GM19238 (cell line): ENCODE data around the gene PRSS8.
A peak's percentile ranks its signal among the peaks of the same experiment; 100 is the strongest.
"Not testable (repeated sequence)": the region's sequence is repeated elsewhere in the genome, so short reads cannot be mapped to it uniquely, and the experiment has no call there.

ENCODE experiments used
- DNase-seq: peaks from one replicate; pipeline ENCODE4 v3.0.0; 2011; ENCODE audit warnings: low spot score; ENCODE audit not compliant: insufficient read length

PRSS8 gene

DNA sequence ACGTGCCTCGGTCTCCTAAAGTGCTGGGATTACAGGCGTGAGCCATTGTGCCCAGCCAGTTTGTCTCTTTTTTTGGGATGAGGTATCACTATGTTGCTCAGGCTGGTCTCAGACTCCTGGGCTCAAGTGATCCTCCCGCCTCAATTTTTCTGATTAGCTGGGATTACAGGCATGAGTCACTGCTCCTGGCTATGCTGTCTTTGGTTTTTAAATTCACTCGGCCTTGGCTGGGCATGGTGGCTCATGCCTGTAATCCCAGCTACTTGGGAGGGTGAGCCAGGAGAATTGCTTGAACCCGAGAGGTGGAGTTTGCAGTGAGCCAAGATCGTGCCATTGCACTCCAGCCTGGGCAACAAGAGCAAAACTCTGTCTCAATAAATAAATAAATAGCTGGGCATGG, 8.9 kb upstream of the PRSS8 start:
- DNase-seq, result not testable (repeated sequence)

DNA sequence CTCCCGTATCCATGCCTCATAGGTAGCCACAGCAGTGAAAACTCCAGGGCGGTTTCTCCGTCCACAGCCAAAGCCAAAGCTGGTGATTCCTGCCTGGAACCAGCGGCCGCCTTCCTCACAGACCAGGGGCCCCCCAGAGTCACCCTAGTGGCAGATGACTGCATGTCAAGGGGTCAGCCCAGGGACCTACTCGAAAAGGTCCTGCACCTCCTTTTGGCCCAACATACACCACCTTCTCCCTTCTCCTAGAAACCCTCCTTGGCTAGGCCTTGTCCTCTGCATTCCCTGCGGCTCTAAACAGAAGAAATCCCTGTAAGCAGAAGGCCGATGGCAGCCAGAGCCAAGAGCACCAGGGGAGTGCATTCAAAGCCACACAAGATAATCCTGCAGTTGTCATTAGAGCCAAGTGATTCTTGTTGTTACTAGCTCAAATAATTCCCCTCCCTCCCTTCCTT, 8.2 kb upstream of the PRSS8 start:
- DNase-seq, result no peak

DNA sequence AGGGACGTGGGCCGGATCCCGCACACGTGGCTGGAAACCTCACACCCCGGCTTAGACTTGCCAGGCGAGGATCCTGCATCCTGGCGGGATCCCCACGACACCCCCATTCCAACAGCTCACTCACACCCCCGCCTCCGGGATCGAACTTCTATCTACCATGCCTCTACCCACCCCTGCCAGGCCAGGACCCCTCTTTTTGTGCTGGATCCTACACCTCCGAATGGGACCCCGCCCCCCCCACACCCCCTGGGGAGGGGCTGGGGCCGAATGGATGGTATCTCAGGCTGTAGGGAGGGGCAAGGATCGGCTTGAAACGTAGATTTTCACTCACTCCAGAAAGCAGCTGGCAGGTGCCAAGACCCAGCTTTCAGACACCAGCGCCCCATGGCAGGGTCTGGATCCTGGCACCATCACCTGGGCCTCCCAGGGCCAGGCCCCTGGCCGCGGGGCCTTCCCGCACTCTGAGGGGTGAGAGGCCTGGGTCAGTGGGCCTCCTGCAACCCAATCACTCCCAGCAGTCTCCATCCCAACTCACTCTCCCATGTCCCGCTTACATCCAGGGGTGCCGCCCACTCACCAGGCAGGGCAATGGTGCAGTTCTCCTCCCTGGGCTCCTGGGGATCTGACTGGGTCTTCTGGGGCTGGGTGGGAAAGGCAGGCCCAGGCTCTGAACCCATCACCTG, 7.6 kb upstream of the PRSS8 start:
- no peak for DNase-seq

DNA sequence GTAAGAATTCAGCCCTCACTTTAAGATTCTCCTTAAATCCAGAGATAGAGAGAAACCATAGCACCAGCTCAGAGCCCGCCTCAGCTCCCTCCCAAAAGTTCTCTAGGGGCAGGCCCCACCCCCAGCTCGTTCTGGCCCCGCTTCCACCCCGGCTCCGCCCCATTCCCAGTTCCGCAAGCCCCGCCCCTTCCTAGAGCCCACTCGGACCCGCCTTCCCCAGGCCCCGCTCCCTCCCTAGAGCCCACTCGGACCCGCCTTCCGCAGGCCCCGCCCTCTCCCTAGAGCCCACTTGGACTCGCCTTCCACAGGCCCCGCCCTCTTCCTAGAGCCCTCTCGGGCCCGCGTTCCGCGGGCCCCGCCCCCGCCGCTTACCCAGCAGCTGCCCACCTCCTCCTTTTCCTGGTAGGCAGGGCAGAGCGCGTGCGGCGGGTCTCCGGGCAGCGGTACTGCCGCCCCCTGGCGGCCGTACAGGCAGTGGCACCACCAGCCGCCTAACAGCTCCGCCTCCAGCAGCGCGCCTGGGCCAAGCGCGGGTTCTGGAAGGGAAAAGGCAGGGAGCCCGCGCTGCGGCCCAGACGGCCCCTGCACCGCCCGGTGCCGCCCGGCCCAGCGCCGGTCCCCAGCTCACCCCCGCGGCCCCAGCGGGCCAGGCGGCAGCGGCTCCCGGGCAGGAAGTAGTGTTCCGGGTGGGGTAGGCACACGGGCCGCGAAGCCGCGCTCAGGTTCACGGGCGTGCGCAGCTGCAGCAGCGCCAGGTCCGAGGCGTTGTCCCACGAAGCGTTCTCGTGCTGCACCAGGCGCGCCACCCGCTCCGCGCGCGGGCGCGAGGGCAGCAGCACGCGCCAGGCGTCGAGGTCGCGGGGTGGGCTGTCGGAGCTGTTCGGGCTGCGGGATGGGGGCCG, 6.8 kb upstream of the PRSS8 start:
- peak; percentile 99 for DNase-seq

DNA sequence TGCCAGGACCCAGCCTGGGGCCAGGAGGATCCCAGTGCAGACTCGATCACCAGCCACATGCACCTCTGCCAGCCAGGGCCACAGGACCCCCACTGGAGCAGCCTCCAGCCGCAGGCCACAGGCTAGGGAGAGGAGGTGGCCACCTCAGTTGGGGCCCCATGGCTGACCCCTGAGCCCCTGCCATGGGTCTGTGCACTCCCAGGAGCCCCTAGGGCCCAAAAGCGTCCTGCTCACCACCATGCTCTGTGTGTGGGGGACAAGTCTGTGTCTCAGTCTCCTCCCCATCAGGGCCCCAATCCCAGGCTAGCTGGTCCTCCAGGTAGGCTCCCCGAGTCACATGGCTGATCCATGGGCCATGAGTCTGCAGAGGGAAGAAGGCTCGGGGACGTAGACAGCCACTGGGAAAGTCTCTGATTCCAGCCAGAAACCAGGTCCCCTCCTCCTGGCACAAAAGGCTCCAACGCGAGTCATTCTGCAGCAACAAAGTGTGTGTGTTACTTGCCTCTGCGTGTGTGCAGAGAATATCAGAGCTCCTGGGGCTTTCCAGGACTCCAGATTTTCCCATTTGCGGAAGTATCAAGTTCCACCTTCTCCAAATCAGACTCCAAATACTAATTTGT, 6.1 kb upstream of the PRSS8 start:
- no peak for DNase-seq

DNA sequence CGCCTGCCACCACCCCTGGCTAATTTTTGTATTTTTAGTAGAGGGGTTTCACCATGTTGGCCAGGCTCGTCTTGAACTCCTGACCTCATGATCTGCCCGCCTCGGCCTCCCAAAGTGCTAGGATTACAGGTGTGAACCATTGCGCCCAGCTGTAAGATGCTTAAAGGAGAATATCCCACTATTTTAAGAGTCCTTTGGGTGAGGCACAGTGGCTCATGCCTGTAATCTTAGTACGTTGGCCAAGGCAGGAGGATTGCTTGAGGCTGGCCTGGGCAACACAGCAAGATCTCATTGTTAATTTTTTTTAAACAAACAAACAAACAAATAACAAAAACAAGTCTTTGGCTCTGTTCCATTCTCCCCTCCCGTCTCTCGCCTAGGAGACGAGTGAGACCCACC, 5.5 kb upstream of the PRSS8 start:
- not testable (repeated sequence) for DNase-seq

DNA sequence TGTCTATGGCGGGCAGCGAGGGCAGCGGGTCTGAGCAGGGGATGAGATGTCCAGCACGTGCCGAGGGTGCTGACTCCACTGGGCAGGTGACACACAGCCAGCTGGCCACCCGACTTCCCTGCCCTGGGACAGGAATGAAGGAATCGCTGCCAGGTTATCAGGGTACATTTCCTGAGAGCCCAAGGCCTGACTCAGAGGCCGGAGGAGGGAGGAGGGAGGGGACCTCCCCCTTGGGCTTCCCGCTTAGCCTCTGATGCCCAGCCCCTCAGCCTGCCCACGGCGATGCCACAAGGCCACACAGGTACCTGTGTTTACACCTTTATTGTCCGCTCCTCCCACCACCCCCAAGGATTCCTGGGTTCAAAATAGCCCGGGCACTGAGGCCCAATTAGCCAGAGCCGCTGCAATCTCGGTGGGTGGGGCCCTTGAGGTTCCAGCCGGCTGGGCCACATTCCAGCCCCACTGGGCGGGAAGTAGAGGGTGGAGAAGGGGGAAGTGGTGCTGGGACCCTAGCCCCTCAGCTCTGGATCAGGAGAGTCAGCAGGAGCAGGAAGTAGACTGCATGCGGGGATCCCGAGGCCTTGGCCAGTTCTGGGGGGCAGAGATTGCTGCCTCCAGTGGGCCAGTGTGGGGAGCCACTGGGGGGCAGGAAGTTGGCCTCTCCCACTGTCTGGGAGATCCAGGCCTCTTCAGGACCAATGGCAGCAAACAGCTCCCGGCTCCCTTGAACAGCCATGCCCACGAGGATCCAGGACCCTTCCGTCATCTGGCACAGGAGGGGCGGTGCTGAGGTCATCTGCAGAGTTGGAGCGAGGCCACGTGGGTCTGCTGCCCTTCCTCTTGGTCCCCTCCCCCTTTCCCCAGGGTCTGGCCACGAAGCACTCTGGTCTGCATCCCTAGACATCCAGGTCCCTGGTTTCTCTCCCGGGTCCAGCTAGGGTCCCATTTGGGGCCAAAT, 3.4 kb upstream of the PRSS8 start:
- no peak for DNase-seq

DNA sequence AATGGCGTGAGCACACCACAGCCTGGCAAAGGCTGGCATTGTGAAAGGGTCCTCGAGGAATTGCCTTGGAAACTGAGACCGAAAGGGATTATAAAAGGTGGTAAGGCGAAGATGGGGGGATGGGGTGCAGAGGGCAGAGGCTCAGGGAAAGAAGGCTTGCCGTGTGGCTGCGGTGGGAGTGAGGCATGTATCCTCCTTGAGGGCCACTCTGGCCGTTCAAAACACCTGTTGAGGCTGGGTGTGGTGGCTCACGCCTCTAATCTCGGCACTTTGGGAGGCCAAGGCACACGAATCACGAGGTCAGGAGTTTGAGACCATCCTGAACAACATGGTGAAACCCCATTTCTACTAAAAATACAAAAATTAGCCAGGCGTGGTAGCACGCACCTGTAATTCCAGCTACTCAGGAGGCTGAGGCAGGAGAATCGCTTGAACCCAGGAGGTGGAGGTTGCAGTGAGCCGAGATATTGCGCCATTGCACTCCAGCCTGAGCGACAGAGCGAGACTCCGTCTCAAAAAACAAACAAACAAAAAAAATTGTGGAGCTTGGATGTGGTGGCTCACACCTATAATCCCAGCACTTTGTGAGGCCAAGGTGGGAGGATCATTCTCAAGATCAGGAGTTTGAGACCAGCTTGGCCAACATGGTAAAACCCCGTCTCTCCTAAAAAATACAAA, 1.4 kb upstream of the PRSS8 start:
- DNase-seq, result not testable (repeated sequence)

DNA sequence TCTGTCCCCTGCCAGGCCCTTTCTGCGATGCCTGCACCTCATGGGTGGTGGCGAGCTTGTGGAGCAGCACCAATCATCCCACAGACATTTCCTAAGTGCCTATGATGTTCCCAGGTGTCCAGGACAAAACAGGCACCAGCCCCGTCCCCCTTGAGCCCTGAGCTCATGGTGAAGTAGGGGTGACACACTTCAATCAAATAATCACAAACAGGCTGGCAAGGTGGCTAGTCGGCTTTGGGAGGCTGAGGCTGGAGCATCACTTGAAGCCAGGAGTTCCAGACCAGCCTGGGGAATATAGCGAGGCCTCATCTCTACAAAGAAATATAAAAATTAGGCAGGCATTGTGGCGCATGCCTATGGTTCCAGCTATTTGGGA, 748 bp upstream of the PRSS8 start:
- no peak for DNase-seq

DNA sequence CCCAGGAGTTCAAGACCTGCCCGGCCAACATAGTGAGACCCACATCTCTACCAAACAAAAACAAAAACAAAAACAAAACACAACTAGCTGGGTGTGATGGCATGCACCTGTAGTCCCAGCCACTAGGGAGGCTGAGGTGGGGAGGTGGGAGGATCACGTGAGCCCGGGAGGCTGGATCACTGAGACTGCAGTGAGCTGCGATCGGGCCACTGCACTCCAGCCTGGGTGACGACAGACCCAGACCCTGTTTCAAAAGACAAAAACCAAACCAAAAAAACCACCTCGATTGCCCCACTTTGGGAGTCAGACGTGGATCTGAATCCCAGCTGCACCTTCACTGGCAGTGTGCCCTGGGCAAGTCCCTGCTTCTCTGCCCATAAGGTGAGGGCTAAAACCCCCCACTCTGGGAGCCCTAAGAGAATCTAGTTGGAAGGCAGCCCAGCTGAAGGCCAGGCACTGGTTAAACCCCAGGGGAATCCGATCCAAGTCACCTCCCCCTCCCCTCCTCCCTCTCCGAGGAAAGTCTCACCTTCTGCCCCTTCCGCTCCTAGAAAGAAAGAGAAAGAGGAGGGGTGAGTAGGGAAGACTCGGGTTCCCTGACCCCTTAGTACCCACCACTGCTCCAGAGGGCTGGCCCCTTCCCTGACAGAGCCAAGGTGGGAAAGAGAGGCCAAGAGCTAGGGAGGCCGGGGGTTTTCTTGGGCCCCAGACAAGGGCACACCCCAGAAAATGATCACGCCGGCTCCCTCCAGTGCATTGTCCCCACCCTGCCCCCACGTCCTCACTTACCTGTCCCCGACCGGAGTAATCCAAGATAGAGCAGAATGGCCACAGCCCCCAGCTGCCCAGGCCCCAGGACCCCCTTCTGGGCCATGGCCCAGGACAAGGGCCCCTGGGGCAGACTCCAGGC, 647 bp downstream of the PRSS8 start:
- no peak for DNase-seq

DNA sequence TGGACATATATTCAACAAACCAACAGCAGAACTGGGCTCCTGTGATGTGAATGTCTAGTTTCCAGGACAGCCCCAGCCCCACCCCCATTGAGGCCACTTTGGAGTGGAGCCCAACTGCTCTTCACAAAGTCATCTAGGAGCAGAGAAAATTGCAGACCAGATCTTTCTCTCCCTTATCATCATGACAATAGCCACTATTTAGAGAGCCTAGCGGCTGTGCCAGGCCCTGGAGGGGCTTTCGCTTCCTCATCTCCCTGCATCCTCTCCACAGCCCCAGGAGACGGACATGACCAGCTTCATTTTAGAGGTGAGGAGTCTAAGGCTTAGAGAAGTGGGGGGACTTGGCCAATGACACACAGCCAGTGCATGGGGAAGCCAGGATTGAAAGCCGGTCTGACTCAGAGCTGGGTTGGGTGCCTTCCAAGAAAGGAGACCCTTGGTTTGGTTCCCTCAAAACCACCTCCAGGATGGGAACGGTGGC, 1.4 kb downstream of the PRSS8 start:
- DNase-seq, result no peak

DNA sequence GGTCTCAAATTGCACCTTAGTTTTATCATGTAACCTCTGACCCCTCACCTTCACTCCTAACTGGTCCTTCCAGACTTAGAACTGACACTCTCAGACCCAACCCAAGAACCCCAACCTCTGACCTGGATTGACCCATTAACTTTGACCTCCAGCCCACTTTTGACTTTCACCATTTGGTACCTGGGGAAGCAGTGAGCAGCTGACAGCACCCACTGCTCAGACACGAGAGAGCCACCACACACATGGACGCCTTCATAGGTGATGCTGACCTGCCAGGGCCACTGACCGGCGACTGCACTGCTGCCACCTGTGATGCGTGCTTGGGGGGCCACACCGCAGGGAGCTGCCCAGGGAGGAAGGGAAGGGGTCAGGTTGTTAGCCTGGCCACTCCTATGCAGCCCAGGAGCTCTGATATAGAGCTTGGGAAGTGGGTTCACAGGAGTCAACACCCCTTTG, 2.5 kb downstream of the PRSS8 start:
- no peak for DNase-seq

DNA sequence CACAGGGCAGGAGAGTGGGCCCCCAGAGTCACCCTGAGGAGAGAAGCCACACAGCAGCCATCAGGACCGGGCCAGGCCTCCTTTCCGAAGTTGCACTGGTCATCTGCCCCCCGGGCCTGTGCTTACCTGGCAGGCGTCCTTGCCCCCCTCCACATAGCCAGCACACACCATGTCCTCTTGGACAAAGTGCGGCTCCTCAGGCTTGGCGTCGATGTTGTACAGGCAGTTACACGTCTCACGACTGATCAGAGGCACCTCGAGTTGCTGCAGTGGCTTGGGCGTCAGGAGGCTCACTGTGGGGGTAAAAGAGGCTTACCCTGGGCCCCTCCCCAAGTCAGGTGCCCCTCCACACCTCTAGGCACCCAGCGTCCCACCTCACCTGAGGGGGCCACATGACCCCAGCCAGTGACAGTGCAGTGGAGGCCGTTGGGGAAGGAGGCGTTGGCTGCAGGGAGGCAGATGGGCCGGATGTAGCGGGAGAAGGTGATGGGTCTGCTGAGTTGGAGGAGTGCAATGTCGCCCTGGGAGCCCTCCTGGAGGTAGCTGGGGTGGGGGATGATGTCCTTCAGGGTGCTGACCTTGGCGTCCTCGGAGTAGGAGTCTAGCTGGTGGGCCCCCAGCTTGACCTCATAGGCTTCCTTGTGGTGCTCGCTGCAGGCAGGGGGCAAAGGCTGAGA, 3.1 kb downstream of the PRSS8 start:
- no peak for DNase-seq

DNA sequence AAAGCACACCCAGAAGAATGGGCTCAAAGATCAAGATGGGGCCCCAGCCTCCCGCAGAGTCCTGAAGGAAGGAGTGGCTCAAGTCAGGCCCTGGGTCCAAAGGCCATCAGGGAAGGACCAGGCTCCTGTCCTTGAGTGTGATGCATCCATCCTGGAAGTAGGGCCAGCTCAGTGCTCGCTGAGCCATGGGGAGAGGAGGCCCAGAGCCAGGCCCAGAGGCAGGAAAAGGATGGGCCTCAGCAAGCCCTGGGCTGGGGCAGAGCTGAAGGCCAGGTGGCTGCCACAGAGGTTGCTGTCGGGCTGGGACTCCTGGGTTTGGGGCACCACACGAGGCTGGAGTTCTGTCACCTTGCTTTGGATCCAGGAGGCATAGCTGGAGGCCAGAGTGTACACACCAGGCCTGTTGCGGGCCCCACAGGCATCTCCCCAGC, 3.7 kb downstream of the PRSS8 start:
- DNase-seq, result no peak

DNA sequence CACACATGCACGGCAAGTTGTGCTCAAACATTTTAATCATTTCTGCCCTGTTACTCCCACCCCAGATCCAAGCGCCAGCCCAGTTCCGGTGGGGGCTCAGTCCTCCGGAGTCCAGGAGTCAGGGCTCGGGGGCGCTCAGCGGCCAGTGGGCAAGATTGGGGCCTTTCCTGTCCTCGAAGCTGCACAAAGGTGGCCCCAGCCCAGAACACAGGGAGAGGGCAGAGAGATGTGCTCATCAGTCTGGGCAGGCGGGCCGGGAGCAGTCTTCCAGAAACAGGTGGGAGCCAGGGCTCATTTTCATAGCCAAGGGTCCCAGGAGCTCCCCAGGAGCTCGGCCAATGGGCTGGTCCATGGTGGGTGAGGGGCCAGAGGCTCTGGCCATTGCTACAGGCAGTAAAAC, 4.1 kb downstream of the PRSS8 start:
- DNase-seq, result no peak

DNA sequence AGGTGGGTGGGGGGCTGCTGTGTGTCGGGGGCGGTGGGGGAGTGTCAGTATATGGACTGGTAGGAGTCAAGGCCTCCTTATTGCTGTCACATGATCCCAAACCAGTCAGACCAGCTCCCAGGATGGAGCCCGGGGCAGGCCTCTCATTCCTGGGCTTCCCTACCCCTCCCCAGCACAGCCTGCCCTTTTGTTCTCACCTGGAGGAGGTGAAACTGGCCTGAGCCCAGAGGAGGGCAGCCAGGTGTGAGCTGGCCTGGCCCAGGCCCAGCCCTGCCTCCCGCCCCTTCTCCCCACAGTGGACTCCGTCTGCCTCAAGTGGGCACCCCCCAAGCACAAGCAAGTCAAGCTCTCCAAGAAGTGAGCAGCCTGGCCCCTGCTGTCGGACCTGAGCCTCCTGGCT, 4.6 kb downstream of the PRSS8 start:
- DNase-seq, result no peak

DNA sequence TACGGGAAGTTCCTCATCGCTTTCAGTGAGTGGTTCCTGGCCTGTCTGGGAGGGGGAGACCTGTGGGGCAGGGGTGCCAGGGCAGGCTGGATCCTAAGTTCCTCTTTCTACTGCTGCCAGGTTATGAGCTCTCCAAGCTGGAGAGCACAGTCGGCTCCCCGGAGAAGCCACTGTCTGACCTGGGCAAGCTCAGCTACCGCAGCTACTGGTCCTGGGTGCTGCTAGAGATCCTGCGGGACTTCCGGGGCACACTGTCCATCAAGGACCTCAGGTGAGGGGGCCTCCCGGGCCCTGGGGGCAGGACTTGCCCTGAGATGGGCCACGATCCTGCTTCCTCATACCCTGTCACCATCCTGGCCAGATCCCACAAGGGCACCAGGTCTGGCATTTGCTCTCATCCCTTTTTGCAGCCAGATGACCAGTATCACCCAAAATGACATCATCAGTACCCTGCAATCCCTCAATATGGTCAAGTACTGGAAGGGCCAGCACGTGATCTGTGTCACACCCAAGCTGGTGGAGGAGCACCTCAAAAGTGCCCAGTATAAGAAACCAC, 5.1 kb downstream of the PRSS8 start:
- no peak for DNase-seq

DNA sequence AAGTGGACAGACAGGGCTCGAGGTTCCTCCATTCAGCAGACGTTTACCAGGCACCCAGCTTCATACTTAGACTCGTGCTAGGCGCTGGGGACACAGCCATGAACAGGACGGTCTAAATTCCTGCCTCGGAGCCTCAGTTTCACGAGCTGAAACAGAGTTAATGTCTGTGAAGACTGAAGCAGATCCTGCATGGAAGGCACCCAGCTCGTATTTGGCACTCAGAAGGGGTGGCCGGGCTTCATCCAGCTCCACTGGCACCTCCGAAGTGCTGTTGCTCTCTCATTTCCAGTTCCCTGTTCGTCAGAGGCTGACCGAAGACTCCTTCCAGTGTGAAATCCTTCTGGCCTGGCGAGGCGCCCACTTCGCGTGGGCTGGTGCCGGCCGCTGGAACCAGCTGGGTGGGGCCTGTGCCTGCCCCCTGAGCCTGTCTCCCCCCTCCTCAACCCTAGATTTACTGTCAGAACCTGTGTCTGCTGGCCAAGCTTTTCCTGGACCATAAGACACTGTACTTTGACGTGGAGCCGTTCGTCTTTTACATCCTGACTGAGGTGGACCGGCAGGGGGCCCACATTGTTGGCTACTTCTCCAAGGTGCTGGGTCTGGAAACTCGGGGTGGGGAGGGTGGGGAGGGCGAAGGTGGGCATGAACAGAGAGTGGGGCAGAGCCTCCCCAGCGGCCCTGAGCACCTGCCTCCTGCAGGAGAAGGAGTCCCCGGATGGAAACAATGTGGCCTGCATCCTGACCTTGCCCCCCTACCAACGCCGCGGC, 5.8 kb downstream of the PRSS8 start:
- no peak for DNase-seq
